Stimulated activated CD8-positive, alpha-beta memory T cell treated with anti-CD3 and anti-CD28 coated beads, Interleukin-4, amount 100 ng/mL, for 48 hours (primary cell): Measurements from ENCODE around the gene TPO.
"Not testable (repeated sequence)": the region's sequence is repeated elsewhere in the genome, so short reads cannot be mapped to it uniquely, and the experiment has no call there.

ENCODE experiments used
- DNase-seq: peaks from one replicate; pipeline ENCODE4 v3.0.0-alpha.2; 2020

Gene TPO

GRCh38 chr2:1563084-1563857 is 150.0 kb downstream of the TPO start:
- DNase-seq = no peak

- DNase-seq = peak; percentile 41
Observed at GRCh38 chr2:1563943-1564891, 151.0 kb downstream of the TPO start.

GRCh38 chr2:1567556-1568344 is 154.5 kb downstream of the TPO start:
- DNase-seq = no peak

GRCh38 chr2:1568345-1568668 is 155.0 kb downstream of the TPO start:
- not testable (repeated sequence) for DNase-seq

- DNase-seq = no peak
Observed at GRCh38 chr2:1569879-1570450, 156.7 kb downstream of the TPO start.

GRCh38 chr2:1571477-1572417 is 158.5 kb downstream of the TPO start:
- DNase-seq = no peak

- DNase-seq = no peak
Observed at GRCh38 chr2:1572638-1573037, 159.4 kb downstream of the TPO start.

GRCh38 chr2:1577846-1578245 is 164.6 kb downstream of the TPO start:
- no peak for DNase-seq

- DNase-seq = not testable (repeated sequence)
Observed at GRCh38 chr2:1581257-1581964, 168.1 kb downstream of the TPO start.

- DNase-seq = no peak
Observed at GRCh38 chr2:1581965-1582625, 168.8 kb downstream of the TPO start.

- no peak for DNase-seq
Observed at GRCh38 chr2:1582891-1583341, 169.7 kb downstream of the TPO start.

- no peak for DNase-seq
Observed at GRCh38 chr2:1584051-1584531, 170.8 kb downstream of the TPO start.

GRCh38 chr2:1584691-1585485 is 171.6 kb downstream of the TPO start:
- DNase-seq = no peak

- no peak for DNase-seq
Observed at GRCh38 chr2:1585635-1586034, 172.4 kb downstream of the TPO start.

- no peak for DNase-seq
Observed at GRCh38 chr2:1586251-1586922, 173.1 kb downstream of the TPO start.

GRCh38 chr2:1586923-1587840 is 173.9 kb downstream of the TPO start:
- no peak for DNase-seq
